NCI-H226 (cell line): ENCODE measurements around the gene LDLRAD4.

ENCODE experiments used
- DNase-seq: peaks from one replicate; pipeline ENCODE4 v3.0.0-alpha.2; 2015

LDLRAD4 gene

DNA sequence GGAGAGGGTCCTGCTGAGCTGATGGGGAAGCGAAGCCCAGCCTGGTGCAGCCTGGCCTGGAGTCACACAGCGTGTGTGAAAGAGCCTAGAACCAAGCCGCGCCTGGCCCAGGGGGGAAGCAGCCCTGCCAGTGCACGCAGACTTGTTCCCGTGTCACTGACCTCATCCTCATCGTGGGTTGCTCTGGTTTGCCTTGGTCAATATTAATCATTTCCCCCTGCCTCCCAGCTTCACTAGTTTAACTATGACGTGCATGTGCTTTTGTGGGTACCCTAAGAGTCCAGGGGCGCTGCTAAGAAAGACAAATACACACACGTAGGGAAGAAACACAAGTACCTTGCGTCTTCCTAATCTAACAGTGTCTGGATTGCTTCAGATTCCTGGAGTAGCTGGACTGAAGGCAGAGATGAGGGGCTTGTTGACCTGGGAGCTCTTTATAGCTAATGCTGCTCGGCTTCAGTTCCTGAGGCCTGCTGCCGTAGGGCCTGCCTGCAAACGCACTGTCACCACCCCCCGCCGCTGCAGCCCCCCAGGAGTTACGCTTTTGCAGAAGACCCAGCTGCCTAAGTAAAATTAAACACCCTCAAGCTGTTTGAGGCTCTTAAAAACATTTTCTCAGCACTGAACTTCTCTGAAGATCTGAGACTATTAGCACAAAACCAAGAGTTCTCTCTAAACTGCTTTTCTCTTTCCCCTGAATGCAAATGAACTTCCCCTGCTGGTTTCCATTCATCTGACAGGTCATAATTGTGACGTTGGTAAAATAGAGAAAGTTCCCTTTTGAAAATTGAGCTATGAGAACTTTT, 348.6 kb downstream of the LDLRAD4 start:
- DNase-seq, result no peak

DNA sequence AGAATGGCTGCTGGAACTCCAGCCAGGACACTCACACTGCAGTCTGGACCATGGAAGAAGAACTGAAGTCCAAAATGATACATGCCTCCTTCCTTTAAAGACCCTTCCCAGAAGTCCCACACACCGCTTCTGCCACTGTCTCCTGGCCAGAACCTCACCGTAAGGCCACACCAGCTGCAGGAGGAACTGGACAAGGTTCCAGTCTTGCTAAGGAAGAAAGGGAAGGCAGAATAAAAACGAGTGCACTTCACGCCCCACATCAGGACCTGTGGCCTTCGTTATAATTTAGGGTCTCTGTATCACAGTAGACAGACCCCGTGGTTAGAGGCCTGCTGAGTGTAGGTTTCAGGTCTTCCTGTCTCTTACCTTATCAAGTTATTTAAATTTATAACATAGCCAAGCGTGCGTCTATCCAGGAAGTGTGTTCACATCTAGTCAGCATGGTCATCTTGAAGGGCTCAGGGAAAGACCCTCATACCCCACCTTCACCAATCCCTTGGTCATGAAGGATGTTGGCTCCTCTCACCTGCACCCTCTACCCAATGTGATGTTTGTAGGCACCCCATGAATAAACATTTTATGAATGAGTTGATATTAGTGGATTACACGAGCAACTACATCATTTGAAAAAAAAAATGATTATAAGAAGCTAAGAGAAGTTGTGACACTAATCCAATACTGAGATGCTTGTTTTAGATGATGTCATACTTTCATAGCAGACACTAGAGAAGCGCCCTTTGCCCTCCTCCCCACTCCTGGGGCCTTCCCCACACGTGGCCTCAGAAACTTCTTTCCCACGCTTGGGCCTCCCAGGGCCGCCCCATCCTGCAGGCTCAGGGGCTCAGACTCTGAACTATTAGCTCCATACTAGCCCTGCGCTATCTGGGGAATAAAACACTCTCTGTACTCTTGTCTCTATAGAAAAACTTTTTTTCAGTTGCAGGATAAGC, 350.2 kb downstream of the LDLRAD4 start:
- no peak for DNase-seq

DNA sequence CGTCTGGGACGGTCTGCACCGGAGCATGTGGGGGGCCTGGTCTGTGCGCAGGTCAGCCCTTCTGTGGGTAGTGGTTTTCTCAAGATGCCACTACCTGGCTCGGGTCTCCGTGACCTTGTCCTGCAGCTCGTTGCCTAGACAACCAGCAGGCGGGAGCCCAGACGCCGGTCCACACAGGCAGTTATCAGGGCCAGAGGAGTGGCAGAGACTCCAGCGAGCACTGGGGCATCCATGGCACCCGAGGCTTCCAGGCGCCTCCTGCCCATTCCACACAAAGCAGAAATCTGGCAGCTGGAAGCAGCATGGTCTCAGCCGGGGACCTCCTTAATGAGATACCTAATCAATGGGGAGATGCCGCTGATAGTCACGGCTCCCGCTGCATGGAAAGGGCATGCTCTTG, 351.7 kb downstream of the LDLRAD4 start:
- no peak for DNase-seq

DNA sequence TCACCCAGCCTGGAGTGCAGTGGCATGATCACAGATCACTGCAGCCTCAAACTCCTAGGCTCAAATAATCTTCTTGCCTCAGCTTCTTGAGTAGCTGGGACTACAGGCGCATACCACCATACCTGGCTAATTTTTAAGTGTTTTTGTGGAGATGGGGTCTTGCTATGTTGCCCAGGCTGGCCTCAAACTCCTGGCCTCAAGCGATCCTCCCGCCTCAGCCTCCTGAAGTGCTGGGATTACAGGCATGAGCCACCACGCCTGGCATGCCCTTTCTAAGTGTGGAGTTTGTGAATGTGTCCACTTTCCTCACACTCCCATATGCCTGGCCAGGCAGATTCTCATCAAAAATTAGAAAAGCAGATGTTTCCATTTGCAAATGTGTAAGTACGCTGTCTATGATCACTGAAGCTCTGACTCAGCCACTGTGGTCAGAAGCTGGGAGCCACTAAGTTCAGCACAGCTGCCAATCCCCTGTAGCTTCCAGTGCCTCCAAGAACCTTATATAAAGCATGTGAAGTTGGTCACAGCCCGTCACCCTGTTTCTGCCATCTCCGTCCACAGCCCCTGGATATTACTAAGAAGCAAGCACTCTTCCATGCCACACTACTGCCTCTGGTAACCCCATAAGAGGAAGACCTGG, 352.4 kb downstream of the LDLRAD4 start:
- no peak for DNase-seq

DNA sequence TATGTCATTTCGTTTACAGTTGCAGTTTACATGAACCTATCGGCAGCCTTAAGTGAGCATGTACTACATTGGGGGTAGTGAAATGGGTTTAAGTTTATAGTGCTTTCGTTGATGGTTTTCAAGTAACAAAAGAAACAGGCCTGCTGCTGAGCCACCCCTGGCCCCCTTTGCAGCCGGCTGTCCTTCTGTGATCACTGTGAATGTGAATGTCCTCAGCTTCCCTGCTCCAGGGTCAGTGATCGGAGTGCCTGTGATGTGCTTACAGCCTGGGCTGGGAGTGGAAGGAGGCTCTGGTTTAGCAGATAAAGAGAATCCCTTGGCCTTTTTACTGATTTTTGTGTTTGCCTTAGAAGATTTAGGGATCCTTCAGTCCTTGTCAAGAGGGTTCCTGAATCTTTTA, 353.6 kb downstream of the LDLRAD4 start:
- DNase-seq, result no peak

DNA sequence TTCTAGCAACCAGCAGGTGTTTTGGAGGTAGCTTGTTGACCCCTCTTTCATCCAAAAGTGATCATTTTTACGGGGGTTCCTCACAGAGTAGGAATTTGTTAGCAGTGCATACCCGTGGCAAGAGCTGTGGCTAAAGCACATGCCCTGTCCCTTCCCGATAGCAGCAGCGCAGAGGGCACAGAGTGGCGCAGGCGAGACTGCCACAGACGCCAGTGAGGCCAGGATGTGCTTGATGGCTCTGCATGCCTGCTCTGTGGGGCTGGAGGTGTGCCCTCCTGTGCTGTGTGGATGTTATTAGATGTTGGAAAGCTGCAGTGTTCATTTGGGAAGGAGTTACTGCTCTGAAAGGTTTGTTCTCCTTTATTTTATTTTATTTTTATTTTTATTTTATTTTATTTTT, 354.2 kb downstream of the LDLRAD4 start:
- no peak for DNase-seq

DNA sequence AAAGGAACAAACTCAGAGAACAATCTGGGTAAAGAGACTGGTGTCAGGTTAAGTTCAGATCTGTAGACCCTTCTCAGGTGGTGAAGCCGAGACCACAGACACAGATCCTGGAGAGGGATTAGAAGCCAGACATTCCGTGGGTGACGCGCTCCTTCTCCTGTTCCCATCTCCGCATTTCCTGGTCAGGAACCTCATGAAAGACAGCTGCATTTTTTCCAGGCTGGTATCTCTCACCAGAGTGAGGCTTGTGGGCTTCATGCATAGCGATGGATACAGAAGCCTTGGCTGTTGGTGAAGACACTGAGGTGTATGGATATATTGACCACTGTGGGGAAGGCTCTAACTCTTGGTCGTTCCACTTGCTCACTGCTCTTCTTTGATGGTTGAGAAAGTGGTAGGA, 355.2 kb downstream of the LDLRAD4 start:
- DNase-seq, result no peak

DNA sequence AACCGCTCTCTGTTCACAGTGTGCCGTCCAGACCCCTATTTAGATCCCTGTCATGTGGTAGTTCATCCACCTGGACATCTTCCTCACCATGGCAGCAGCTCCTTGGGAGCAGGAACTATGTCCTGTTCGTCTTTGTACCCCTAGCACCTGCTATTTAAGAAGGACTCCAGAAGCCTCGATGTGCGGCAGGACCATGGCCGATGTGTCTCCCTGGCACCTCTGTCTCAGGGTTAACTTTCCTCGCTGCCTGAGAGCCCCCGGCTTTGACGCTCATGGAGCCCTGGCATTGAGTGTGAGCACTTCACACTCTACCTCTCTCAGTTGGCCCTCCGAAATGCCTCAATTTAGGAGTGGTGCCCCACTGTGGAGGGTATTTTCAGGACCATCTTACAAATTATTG, 355.8 kb downstream of the LDLRAD4 start:
- DNase-seq, result no peak

DNA sequence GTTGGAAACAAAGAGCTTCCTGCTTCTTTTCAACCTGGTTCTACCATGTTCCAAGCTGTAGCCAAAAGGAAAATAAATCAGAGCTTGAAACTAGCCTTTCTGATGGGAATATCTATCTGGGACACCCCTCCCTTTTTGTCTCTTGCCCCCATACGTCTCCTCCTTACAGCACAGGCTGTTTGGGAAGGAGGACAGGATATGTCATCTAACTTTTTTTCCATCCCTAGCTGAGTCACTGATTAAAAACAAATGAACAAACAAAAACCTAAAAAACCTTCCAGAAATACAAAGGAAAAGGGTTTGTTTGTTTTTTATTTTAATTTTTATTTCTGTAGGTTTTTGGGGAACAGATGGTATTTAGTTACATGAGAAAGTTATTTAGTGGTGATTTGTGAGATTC, 356.2 kb downstream of the LDLRAD4 start:
- no peak for DNase-seq

DNA sequence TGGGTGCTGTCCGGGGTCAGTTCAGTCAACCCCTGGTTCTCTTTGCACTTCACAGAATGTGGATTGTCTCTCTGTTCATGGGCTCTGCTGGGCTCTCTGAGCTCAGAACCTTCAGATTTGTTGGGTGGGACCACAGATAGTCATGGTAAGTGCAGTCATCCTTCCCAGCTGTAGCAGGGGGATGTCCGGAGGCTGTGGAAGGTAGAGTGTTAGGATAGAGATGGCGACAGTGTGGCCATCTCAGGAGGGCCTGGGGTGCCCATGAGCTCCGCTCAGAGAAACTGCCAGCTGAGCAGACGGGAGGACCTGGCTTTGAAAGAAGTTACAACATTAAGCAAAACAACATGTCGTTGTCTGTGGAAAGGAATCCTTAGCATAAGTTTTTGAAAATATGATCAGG, 358.0 kb downstream of the LDLRAD4 start:
- no peak for DNase-seq

DNA sequence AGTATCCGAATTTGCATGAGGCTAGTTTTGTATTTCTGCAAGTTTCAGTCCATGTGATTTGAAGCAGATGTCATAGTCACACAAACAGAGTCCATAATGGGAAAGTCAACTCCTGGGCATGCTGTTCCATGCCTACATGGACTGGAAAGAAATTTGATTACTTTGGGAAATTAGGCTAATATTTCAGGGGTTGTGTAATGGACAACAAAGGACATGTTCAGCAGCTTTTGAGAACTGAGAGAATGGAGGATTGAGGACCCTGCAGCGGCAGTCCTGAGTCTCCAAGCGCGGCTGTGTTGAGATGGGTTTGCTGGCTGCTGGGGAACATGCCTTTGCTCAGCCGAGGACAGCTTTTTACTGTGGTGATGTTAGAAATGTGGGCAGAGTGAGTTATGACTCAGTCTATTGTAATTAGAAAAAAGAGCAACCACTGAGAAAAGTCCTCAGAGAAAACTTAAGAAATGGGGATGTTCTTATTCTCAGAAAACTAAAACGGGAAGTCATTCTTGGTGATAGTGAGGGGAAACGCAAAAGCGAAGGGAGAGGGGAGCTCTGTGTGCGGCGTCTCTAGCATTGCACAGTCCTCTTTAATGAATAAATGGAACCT, 358.6 kb downstream of the LDLRAD4 start:
- no peak for DNase-seq

DNA sequence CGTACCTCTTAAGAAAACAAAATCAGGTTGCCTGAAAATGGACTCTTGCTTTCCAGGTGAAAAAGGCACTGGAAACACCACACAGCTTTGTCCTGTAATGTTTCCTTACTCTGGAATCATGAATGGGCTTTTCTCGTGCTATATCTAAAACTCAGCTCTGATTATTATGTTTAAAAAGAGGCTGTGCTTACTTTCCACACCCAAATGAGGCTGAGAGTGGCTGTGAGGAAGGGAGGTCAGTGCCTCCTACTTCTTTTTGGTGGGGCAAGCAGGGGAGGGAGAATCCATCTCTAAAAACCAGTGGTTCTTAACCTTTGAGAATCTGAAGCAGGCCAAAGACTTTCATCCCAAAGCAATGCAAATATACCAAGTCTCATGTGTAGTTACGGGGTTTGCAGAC, 359.2 kb downstream of the LDLRAD4 start:
- DNase-seq, result no peak

DNA sequence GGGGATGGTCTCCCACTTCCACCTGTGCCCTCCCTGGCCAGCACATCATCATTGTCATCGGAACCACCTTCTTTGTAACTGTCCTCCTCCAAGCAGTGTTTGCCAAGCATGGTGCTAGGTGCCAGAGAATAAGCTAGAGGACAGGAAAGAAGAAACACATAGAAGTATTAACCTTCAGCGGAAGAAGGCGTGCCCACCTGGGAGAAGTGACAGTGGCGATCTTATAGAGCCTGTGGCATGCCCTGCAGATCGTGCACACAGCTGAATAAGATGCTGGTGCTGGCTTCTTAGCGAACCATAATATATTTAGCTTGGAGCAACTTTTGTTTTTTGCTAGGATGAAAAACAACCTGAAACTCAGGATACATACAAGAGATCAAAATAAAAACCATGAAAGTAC, 359.8 kb downstream of the LDLRAD4 start:
- no peak for DNase-seq

DNA sequence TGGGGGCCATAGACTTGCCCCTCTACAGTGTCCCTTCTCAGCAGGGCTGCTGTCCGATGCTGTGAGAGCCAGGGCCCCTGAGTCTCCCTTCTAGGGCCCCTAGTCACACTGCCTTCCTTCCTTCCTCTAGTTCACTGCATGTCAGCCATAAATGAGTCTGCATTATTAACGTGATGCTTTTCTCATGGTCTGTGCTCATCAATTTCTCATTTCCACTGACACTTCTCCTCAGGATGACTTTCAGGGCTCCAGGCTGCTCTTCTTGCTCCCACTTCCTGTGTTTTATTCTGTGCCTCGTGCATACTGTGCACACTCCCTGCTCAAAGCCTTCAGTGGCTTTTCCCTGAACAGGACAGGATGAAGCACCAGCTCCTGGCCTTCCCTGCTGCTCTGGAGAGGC, 361.3 kb downstream of the LDLRAD4 start:
- no peak for DNase-seq

DNA sequence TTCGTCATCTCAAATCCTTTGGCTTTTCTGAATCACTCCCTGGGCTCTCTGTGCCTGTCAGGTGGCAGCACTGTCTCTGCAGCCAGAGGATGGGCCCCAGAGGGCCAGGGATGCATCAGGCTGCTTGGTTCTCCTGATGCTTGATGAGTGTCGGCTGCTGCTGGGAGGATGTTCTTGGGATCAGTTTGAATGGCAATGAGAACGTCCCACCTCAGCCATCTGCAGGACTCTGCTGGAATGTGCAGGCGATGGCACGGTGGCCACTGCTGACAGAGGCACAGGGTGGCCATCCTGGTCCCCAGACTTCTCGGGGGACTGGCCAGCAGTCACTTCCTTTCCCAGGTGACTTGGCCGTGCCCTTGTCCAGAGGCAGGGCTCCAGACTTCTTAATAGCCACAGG, 361.8 kb downstream of the LDLRAD4 start:
- DNase-seq, result no peak

DNA sequence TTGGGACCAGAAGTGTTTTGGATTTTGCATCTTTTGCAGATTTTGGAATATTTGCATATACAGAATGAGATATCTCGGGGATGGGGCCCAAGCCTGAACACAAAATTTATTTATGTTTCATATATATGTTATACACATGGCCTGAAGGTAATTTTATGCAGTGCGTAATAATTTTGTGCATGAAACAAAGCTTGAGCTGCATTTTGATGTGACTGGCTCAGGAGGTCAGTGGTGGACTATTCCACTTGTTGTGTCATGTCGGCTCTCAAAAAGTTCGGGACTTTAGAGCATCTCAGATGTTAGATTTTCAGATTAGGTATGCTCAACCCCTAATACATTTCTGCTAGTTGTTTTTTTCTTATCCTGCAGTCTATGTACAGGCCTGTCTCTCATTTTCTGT, 362.4 kb downstream of the LDLRAD4 start:
- no peak for DNase-seq

DNA sequence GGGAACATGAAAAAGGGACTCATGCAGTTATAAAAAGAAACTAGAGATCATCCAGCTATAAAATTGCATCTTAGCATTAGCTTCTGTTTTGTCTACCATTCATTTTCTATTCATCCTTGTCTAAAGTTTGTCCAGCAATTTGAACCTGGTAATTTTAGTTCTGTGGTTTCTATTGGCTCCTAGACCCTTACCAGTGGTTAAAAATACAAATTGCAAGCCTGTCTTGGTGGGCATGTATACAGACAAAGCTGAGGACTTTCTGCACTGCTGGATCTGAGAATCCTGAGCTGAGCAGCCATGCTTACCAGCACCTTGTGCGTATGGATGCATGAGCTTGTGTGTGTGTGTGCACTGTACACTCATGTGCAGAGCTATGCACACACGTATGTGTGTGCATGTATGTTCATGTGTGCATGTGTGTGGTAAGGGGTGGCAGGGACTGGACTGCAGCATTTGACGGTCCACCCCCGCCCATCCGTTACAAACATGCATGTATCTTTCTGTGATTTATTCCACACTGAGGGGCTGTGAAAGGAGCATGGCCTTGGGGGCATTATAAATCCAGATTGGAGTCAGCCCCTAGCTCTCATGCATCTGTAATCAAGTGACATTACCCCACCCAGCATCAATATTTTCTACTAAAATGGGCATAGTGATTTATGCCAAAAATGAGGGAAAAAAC, 363.1 kb downstream of the LDLRAD4 start:
- DNase-seq, result no peak

DNA sequence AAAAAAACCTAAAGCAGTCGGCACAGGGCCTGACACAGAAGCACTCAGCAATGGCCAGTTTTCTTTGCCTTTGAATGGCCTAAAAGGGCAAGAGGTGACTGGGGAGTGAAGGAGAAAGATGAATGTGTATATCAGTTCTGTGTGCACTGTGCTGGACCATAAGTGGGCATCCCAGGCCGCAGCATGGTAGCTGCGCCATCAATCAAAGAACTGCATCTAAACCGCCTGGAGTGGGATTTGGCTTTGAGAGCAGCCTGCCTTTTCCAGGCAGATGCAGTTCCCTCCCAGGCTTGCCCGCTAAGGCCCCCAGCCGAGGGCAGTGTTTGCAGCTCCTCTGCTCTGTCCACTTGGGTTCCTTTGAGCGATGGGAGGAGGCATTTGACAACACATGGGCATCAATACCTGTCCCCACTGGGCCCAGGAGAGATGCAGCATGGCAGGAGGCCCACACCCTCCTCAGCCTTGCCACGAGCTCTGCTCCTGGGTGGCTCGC, 363.7 kb downstream of the LDLRAD4 start:
- DNase-seq, result no peak

DNA sequence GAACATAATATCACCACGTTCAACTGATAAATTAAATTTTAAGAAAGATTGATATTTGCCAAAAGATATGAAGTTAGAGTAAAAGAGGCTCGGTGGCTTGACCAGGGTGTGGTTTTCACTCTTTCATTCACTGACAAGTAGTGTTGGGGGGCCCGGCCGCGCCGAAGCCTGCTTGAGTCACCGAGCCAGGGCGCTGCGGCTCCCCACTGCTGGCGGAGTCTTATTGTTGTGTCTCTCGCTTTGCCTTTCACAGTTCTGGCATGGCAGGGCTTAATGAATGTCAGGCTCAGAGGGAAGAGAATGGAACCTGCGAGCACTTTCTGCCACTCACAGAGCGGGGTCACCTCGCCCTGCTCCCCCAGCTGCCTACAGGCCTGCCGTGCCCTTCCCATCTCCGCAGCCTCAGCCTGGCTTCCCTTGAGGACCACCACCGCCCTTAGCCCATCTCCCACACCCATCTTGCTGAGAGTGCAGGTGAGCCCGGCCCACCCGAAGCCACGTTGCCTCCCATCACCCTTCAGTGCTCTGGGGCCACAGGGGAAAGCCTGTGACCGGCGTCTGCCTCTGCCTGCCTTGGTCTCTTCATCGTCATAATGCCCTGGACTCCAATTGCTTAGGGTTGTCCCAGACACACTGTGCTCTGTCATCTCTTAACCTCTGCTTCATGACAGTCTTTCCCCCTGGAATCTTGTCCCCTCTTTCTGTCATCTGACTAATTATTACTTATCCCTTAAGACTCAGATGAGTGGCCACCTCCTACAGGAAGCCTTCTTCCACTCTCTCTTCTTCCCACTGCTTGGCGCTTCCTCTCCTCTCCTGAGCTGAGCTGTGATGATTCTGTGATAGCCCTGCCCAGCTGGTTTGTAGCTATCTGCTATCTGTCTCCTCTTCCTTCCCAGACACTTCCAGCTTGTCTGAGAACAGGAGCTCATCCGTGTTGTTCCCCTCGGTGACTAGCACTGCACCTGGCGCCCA, 365.3 kb downstream of the LDLRAD4 start:
- DNase-seq, result no peak

DNA sequence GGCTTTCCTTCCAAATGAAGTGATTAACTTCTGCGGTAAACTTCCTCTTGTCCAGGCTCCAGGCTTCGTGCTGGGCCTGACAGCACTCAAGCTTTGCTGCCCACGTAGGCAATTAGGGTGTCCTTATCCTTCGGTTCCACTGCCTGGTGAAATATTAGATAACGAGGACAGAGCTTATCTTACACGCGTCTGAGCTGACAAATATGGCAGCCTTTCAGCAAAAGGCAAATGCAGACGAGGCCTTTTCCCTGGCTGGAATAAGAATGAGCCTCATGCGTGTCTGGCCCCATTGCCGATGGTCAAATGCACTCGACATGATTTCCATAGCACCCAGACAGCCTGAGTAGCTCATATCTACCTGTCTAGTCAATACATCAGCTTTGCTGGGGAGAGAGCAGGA, 366.3 kb downstream of the LDLRAD4 start:
- no peak for DNase-seq
